Uterus (tissue), 4 donors: ENCODE data around the gene ZFP36L2. TPM values are rescaled to one million over a fixed set of nuclear protein-coding genes. Genes with fewer than 3 reads are reported as not detected.

Experiments
- DNase-seq, 2 donors: peaks; one replicate each; pipeline ENCODE4 v3.0.0-alpha.2; 2019 to 2020
- H3K27ac ChIP-seq, 2 donors: fragments of 200-600 bp; sonication (generic); 1 replicate in 1 of 2; 2 replicates in 1 of 2; pipeline ENCODE4 v1.5.1; 2016 to 2018
- H3K27me3 ChIP-seq, 2 donors: fragments of 200-600 bp; sonication (generic); one replicate each; pipeline ENCODE4 v1.5.1; 2018 to 2019; ENCODE audit warnings: control low read depth in 1 of 2
- H3K36me3 ChIP-seq, 2 donors: fragments of 200-600 bp; sonication (generic); one replicate each; pipeline ENCODE4 v1.5.1; 2019; ENCODE audit warnings: control low read depth in 1 of 2
- H3K4me1 ChIP-seq, 2 donors: fragments of 200-600 bp; sonication (generic); one replicate each; pipeline ENCODE4 v1.5.1; 2018 to 2019; ENCODE audit warnings: control low read depth in 1 of 2
- H3K4me3 ChIP-seq, 2 donors: fragments of 200-600 bp; sonication (generic); 1 replicate in 1 of 2; 2 replicates in 1 of 2; pipeline ENCODE4 v1.5.1; 2018 to 2019; ENCODE audit warnings: mild to moderate bottlenecking in 1 of 2
- H3K9me3 ChIP-seq, 2 donors: fragments of 200-600 bp; sonication (generic); one replicate each; pipeline ENCODE4 v1.5.1; 2019; ENCODE audit warnings: control low read depth in 1 of 2
- POLR2A ChIP-seq, 2 donors: fragments of 450-650 bp; IDR thresholded peaks; one replicate each; pipeline ENCODE4 v1.6.1; 2016; ENCODE audit warnings: antibody characterized with exemption in 2 of 2, mild to moderate bottlenecking in 1 of 2, moderate library complexity in 1 of 2
- intact Hi-C: fragments of 100-400 bp; cut with DNase I; formaldehyde crosslinking; loops from one replicate; pipeline ENCODE4 v1.15.1; 2023; ENCODE audit warnings: low total_unique reads
- total RNA-seq, 4 donors: library from RNA; depleted of rRNA in 3 of 4; stranded (reverse); fragments of >200 nt in 3 of 4; gene quantifications; one replicate each; pipeline versions ENCODE4 v1.1.0 to v1.2.4, GENCODE V29; 2014 to 2023
- TF ChIP-seq, protein P1 (sequence below), 4 experiments: fragments of 200-600 bp in 2 of 4; fragments of 450-650 bp in 2 of 4; sonication (generic) in 2 of 4; IDR thresholded peaks; one replicate each; pipeline ENCODE4 v1.5.1; 2016 to 2019; ENCODE audit warnings: antibody characterized with exemption in 4 of 4, mild to moderate bottlenecking in 2 of 4, moderate library complexity in 1 of 4
- donor health status: DM: yes; HTN: yes; CAD: no.

Gene ZFP36L2
- total RNA-seq, 4 donors from 2014 or later = 18.2 to 209 (median 67.2) TPM

- intact Hi-C loops = no loop called here
- TF ChIP-seq POLR2A (IDR thresholded peaks at IDR 0.05) = no peak
- TF ChIP-seq, protein P1, sequence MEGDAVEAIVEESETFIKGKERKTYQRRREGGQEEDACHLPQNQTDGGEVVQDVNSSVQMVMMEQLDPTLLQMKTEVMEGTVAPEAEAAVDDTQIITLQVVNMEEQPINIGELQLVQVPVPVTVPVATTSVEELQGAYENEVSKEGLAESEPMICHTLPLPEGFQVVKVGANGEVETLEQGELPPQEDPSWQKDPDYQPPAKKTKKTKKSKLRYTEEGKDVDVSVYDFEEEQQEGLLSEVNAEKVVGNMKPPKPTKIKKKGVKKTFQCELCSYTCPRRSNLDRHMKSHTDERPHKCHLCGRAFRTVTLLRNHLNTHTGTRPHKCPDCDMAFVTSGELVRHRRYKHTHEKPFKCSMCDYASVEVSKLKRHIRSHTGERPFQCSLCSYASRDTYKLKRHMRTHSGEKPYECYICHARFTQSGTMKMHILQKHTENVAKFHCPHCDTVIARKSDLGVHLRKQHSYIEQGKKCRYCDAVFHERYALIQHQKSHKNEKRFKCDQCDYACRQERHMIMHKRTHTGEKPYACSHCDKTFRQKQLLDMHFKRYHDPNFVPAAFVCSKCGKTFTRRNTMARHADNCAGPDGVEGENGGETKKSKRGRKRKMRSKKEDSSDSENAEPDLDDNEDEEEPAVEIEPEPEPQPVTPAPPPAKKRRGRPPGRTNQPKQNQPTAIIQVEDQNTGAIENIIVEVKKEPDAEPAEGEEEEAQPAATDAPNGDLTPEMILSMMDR (IDR thresholded peaks at IDR 0.05) = no peak
- Histone ChIP-seq H3K9me3 (no peaks in the 10 kb centered on the region), H3K4me3 (no peak overlapping the region), H3K36me3 (no peaks in the 10 kb centered on the region), H3K27ac (no peak overlapping the region), H3K27me3 (no peaks in the 10 kb centered on the region), H3K4me1 (peaks cover 0 to 7% of the 10 kb centered on the region in 2 donors)
- DNase-seq = no peak
Observed at GRCh38 chr2:43230951-43231827, 4.8 kb upstream of the ZFP36L2 start.

DNA sequence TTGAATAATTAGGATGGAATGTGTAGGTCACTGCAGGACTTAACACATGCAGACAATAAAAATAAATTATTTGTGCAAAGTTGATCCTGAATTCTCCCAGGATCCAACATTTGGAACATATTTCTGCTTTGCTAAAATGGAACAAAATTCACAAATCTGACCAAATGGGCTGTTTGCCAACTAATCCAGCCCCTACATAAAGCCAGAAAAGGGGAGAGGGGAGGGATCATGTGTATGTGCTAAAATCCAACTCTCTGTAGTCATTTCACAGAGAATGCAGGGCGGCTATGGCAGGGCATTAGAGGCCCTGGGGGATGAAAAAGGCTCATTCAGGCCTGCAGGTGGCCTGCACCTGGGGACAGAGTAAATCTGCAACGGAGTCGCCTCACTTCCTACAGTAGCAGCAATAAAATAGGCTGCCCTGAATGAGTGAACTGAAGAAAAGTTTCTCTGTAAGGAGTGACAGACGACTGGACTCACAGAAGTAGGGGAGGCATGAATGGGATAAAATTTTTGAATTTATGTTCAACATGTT lies 4.0 kb upstream of the ZFP36L2 start:
- H3K4me3 ChIP-seq = no peak overlapping the region
- no peaks in the 10 kb centered on the region for H3K36me3 ChIP-seq
- intact Hi-C loops = no loop called here
- H3K27me3 ChIP-seq = no peaks in the 10 kb centered on the region
- H3K4me1 ChIP-seq = peaks cover 0 to 7% of the 10 kb centered on the region in 2 donors
- TF ChIP-seq, protein P1 (IDR thresholded peaks at IDR 0.05) = no peak
- no peak for TF ChIP-seq POLR2A (IDR thresholded peaks at IDR 0.05)
- H3K27ac ChIP-seq = peak overlapping the region in 1 of 2 donors; percentile 98
- H3K9me3 ChIP-seq = no peaks in the 10 kb centered on the region
- DNase-seq = no peak

- Histone ChIP-seq H3K27ac (peak overlapping the region; percentile 98 to 99), H3K27me3 (no peaks in the 10 kb centered on the region), H3K9me3 (no peaks in the 10 kb centered on the region), H3K4me1 (peaks cover 0 to 7% of the 10 kb centered on the region in 2 donors), H3K36me3 (no peaks in the 10 kb centered on the region), H3K4me3 (no peak overlapping the region)
- intact Hi-C loops = loop anchor here (5.0 to 10.0 kb wide), 3 partner anchors 256 to 402 kb away; no protein-coding TSS in a partner anchor
- no peak for TF ChIP-seq POLR2A (IDR thresholded peaks at IDR 0.05)
- TF ChIP-seq, protein P1 (IDR thresholded peaks at IDR 0.05) = peak in 1 of 4 experiments; percentile 6
- no peak for DNase-seq
Observed at GRCh38 chr2:43228756-43229659, 2.6 kb upstream of the ZFP36L2 start.

GRCh38 chr2:43228321-43228751 lies 1.9 kb upstream of the ZFP36L2 start:
- Histone ChIP-seq H3K27me3 (no peaks in the 10 kb centered on the region), H3K4me3 (no peak overlapping the region), H3K36me3 (no peaks in the 10 kb centered on the region), H3K27ac (peak overlapping the region; percentile 98 to 99), H3K4me1 (peaks cover 0 to 7% of the 10 kb centered on the region in 2 donors), H3K9me3 (no peaks in the 10 kb centered on the region)
- intact Hi-C loops = loop anchor here (5.0 to 10.0 kb wide), 3 partner anchors 256 to 401 kb away; no protein-coding TSS in a partner anchor
- TF ChIP-seq POLR2A (IDR thresholded peaks at IDR 0.05) = no peak
- TF ChIP-seq, protein P1 (IDR thresholded peaks at IDR 0.05) = no peak
- no peak for DNase-seq
